ENCODE results near the gene TMEM135. TPM values are rescaled to one million over a fixed set of nuclear protein-coding genes. Genes with fewer than 3 reads are reported as not detected.
"Not testable (repeated sequence)": the region's sequence is repeated elsewhere in the genome, so short reads cannot be mapped to it uniquely, and the experiment has no call there.

TMEM135 gene
- total RNA-seq, 1 donor from 2014 or later: 36.0 TPM

DNA sequence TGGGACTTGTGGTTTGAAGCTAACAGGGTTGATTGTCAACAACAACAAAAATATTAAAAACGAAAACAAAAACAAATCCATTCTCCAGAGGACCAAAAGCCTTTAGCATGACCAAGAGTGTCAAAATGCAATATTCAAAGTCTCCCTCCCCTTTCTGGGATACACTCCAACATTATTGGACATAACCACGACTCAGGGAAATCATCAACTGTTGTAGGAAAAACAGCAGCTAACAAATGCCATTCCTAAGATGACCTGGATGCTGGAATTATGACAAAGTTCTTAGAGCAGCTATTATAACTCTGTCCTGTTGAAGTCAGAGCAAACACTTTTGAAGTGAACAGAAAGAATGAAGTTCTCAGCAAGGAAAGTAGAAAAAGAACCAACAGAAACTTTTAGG, 143.0 kb downstream of the TMEM135 start:
- TF ChIP-seq, protein P1, sequence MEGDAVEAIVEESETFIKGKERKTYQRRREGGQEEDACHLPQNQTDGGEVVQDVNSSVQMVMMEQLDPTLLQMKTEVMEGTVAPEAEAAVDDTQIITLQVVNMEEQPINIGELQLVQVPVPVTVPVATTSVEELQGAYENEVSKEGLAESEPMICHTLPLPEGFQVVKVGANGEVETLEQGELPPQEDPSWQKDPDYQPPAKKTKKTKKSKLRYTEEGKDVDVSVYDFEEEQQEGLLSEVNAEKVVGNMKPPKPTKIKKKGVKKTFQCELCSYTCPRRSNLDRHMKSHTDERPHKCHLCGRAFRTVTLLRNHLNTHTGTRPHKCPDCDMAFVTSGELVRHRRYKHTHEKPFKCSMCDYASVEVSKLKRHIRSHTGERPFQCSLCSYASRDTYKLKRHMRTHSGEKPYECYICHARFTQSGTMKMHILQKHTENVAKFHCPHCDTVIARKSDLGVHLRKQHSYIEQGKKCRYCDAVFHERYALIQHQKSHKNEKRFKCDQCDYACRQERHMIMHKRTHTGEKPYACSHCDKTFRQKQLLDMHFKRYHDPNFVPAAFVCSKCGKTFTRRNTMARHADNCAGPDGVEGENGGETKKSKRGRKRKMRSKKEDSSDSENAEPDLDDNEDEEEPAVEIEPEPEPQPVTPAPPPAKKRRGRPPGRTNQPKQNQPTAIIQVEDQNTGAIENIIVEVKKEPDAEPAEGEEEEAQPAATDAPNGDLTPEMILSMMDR (IDR thresholded peaks at IDR 0.05; ENCODE audit: unreplicated experiment): no peak
- H3K27ac Mint-ChIP-seq: no peak overlapping the region
- DNase-seq (ENCODE audit: low spot score in 2 of 2, unreplicated experiment in 2 of 2): no peak
- no peak overlapping the region for H3K4me3 Mint-ChIP-seq
- no peaks in the 10 kb centered on the region for H3K9me3 Mint-ChIP-seq
- peaks cover 28% of the 10 kb centered on the region for H3K36me3 Mint-ChIP-seq
- peaks cover 16% of the 10 kb centered on the region for H3K4me1 Mint-ChIP-seq
- no peaks in the 10 kb centered on the region for H3K27me3 Mint-ChIP-seq (ENCODE audit: low read depth)

DNA sequence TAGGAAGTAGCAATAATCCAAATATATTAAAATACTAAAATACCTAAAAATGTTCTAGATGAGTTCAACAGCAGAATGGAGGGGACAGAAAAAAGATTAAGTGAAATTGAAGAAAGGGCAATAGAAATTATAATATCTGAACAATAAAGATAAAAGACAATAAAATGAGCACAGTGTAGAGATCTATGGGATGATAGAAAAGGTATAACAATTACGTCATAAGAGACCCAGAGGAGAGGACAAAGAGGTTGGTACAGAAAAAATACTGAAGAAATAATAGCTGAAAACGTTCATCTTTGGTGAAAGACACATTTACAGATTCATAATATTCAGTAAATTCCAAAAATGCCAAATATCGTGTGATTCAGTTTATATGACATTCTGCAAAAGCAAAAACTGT, 143.4 kb downstream of the TMEM135 start:
- TF ChIP-seq, protein P1 (IDR thresholded peaks at IDR 0.05; ENCODE audit: unreplicated experiment): no peak
- Mint-ChIP-seq H3K36me3 (peaks cover 28% of the 10 kb centered on the region), H3K9me3 (no peaks in the 10 kb centered on the region), H3K4me3 (no peak overlapping the region), H3K4me1 (peaks cover 16% of the 10 kb centered on the region), H3K27ac (no peak overlapping the region), H3K27me3 (ENCODE audit: low read depth) (no peaks in the 10 kb centered on the region)
- DNase-seq (ENCODE audit: low spot score in 2 of 2, unreplicated experiment in 2 of 2): no peak

DNA sequence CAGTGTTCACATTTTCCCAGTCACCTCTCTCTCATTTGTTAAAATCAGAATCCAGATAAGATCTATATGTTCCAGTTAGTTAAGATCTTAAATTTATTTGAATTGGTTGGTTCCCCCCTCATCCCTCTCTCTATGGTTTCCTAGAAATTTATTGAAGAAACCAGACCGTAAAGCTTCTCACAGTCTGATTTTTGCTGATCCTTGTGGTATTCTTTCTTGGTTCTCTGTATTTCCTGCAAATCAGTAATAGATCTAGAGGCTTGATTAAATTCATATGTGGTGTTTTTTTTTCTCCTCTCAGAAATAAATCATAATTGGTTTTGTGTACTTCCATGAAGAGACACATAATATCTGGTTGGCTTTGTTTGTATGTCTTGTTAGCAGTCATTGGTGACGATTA, 147.5 kb downstream of the TMEM135 start:
- Mint-ChIP-seq H3K4me1 (peaks cover 18% of the 10 kb centered on the region), H3K9me3 (no peaks in the 10 kb centered on the region), H3K27me3 (ENCODE audit: low read depth) (no peaks in the 10 kb centered on the region), H3K36me3 (peaks cover 2% of the 10 kb centered on the region), H3K4me3 (no peak overlapping the region), H3K27ac (peak overlapping the region; percentile 64)
- DNase-seq (ENCODE audit: low spot score in 2 of 2, unreplicated experiment in 2 of 2): no peak
- TF ChIP-seq, protein P1 (IDR thresholded peaks at IDR 0.05; ENCODE audit: unreplicated experiment): no peak

DNA sequence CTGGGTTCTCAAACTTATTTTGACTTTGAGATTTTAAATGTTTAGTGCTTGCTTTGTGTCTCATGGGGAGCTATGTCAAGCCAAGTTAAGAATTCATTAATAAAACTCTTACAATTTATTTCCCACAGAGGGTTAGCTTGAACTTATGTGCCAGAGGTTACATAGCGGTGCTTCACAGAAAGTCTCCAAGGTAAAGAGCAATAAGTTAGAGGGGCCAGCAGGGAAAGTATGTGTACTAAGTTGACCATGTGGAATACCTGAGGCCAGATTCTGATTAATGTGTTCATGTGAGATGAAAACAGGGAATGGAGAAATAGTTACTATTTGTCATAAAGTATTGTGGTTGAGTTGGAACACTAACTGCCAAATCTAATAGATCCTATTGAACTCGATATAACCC, 149.3 kb downstream of the TMEM135 start:
- Mint-ChIP-seq H3K9me3 (no peaks in the 10 kb centered on the region), H3K27ac (no peak overlapping the region), H3K36me3 (no peaks in the 10 kb centered on the region), H3K4me1 (peaks cover 18% of the 10 kb centered on the region), H3K4me3 (no peak overlapping the region), H3K27me3 (ENCODE audit: low read depth) (no peaks in the 10 kb centered on the region)
- TF ChIP-seq, protein P1 (IDR thresholded peaks at IDR 0.05; ENCODE audit: unreplicated experiment): no peak
- DNase-seq (ENCODE audit: low spot score in 2 of 2, unreplicated experiment in 2 of 2): no peak

DNA sequence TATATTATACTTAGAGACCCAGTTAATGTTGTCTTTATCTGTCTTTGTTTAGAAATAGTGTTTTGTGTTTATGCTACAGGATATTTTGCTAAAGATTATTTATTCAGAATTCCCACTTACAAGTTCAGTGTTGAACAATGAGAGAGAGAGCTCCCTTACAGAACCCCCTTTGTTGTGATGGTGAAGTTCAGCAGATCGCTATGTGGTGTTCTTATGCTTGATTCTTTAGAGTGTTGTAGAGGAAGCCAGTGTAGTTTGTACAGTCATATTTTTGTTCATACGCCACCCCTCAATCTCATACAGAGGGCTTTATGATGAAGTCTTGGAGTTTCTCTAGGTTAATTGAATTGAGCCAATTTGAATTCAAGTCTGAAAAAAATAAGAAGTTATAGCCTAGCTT, 150.2 kb downstream of the TMEM135 start:
- H3K36me3 Mint-ChIP-seq: no peaks in the 10 kb centered on the region
- no peak overlapping the region for H3K27ac Mint-ChIP-seq
- TF ChIP-seq, protein P1 (IDR thresholded peaks at IDR 0.05; ENCODE audit: unreplicated experiment): no peak
- H3K27me3 Mint-ChIP-seq (ENCODE audit: low read depth): no peaks in the 10 kb centered on the region
- H3K4me3 Mint-ChIP-seq: no peak overlapping the region
- no peaks in the 10 kb centered on the region for H3K9me3 Mint-ChIP-seq
- DNase-seq (ENCODE audit: low spot score in 2 of 2, unreplicated experiment in 2 of 2): no peak
- peaks cover 14% of the 10 kb centered on the region for H3K4me1 Mint-ChIP-seq

DNA sequence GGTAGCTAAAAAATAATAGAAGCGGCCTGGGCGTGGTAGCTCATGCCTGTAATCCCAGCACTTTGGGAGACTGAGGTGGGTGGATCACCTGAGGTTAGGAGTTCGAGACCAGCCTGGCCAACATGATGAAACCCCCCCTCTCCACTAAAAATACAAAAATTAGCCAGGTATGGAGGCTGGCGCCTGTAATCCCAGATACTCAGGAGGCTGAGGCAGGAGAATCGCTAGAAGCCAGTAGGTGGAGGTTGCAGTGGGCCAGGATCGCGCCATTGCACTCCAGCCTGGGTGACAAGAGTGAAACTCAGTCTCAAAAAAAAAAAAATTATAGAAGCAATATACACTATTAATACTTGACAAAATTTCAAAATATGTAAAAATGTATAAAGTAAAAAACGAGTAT, 150.7 kb downstream of the TMEM135 start:
- not testable (repeated sequence) for H3K9me3 Mint-ChIP-seq; DNase-seq (ENCODE audit: low spot score in 2 of 2, unreplicated experiment in 2 of 2); H3K4me3 Mint-ChIP-seq; H3K27ac Mint-ChIP-seq; H3K27me3 Mint-ChIP-seq (ENCODE audit: low read depth); H3K36me3 Mint-ChIP-seq
- H3K4me1 Mint-ChIP-seq: peaks cover 16% of the 10 kb centered on the region

DNA sequence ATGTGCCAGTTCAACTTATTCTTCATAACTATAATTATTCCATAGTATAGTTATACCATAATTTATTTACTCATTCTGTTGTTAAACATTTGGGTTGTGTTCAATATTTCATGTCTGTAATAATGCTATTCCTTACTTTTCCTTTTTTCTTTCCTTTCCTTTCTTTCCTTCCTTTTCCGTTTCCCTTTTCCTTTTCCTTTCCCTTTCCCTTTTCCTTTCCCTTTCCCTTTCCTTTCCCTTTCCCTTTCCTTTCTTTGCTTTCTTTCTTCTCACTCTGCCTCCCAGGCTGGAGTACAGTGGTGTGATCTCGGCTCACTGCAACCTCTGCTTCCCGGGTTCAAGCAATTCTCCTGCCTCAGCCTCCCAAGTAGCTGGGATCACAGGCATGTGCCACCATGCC, 151.2 kb downstream of the TMEM135 start:
- H3K27ac Mint-ChIP-seq; H3K9me3 Mint-ChIP-seq; DNase-seq (ENCODE audit: low spot score in 2 of 2, unreplicated experiment in 2 of 2); H3K4me3 Mint-ChIP-seq; H3K27me3 Mint-ChIP-seq (ENCODE audit: low read depth); H3K36me3 Mint-ChIP-seq: not testable (repeated sequence)
- H3K4me1 Mint-ChIP-seq: peaks cover 17% of the 10 kb centered on the region

Measured in mesothelial cell of epicardium (in vitro differentiated cells).